Measurements from ENCODE around the gene TMEM222.
"Not testable (repeated sequence)": the region's sequence is repeated elsewhere in the genome, so short reads cannot be mapped to it uniquely, and the experiment has no call there.

TMEM222 gene, protein sequence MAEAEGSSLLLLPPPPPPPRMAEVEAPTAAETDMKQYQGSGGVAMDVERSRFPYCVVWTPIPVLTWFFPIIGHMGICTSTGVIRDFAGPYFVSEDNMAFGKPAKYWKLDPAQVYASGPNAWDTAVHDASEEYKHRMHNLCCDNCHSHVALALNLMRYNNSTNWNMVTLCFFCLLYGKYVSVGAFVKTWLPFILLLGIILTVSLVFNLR

GRCh38 chr1:27321813-27322568 is at the start of gene TMEM222:
Gene TMEM222, plus strand, starts transcription at chr1:27322163. Its CDS starts 35 bp downstream, at chr1:27322198.
- peak; percentile 88 for FAIRE-seq

- no peak for FAIRE-seq
Observed at GRCh38 chr1:27274204-27274603, 47.8 kb upstream of the TMEM222 start.

DNA sequence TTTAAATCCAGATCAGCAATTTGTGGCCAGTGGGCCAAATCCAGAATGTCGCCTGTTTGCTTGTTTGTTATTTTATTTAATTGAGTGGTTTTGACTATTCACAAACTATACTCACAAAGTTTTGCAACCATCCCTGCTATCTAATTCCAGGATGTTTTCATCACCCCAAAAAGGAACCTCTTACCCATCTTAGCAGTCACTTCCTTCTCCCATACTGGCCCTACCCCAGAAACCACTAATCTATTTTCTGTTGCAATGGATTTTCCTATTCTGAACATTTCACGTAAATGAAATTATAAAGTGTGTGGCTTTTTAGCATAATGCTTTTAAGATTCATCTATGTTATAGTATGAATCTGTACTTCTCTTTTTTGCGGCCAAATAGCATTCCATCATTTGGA is 46.3 kb upstream of the TMEM222 start:
- no peak for FAIRE-seq

GRCh38 chr1:27284425-27285273 is 37.3 kb upstream of the TMEM222 start:
- peak; percentile 94 for FAIRE-seq

GRCh38 chr1:27285274-27285660 is 36.7 kb upstream of the TMEM222 start:
- no peak for FAIRE-seq

GRCh38 chr1:27285821-27286220 is 36.1 kb upstream of the TMEM222 start:
- not testable (repeated sequence) for FAIRE-seq

GRCh38 chr1:27289125-27289524 is 32.8 kb upstream of the TMEM222 start:
- FAIRE-seq, result not testable (repeated sequence)

DNA sequence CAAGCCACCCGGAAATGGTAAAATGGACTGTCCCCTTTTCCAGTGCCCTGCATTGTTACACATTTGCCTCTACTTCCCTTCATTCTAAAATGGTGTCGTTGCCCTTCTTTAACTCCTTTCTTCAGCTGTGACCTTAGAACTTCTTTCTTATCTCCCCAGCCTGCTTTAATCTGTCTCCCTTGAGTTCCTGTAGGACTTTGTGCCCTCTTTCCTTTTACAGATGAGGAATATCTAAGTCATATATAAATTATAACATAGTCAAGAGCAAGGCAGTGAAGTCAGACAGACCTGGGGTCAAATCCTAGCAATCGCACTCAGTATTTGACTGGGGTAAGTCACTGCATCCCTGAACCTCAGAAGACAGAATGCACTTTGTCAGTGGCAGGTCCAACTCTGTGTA is 31.4 kb upstream of the TMEM222 start:
- no peak for FAIRE-seq

GRCh38 chr1:27292106-27292505 is 29.9 kb upstream of the TMEM222 start:
- FAIRE-seq, result no peak

DNA sequence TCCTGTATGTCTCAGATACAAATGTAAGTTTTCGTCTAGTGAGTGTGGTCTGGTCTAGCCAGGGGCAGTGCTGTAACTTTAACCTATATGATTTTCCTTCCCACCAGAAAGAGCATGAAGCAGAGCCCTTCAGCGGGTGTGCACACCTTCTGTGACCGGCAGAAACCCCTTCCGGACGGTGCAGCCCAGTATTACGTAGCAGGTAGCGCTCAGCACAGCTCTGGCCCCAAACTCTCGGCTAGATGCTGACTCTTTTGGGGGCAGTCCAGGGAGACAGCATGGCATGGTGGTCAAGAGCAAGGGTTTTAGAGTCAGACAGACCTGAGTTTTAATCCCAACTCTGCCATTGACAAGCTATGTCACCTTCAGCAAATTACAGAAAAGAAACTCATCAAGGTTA is 28.0 kb upstream of the TMEM222 start:
- FAIRE-seq, result no peak

- no peak for FAIRE-seq
Observed at GRCh38 chr1:27296773-27297291, 25.1 kb upstream of the TMEM222 start.

DNA sequence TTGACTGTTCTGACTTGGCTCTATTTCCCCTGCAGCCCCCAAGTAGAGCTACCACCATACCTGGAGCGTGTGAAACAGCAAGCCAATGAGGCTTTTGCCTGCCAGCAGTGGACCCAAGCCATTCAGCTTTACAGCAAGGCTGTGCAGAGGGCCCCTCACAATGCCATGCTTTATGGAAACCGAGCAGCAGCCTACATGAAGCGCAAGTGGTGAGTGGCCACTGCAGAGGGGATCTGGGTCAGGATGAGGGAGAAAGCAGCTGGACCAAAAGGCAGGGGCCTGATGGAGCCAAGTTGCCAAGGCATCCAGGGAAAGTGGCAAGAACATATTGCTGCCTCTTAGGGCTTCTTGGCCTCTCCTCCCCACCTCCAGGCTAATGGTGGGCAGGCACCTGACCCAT is 24.1 kb upstream of the TMEM222 start:
- FAIRE-seq, result no peak

GRCh38 chr1:27298632-27299384 is 23.2 kb upstream of the TMEM222 start:
- FAIRE-seq, result no peak

- FAIRE-seq, result no peak
Observed at GRCh38 chr1:27299385-27300271, 22.3 kb upstream of the TMEM222 start.

DNA sequence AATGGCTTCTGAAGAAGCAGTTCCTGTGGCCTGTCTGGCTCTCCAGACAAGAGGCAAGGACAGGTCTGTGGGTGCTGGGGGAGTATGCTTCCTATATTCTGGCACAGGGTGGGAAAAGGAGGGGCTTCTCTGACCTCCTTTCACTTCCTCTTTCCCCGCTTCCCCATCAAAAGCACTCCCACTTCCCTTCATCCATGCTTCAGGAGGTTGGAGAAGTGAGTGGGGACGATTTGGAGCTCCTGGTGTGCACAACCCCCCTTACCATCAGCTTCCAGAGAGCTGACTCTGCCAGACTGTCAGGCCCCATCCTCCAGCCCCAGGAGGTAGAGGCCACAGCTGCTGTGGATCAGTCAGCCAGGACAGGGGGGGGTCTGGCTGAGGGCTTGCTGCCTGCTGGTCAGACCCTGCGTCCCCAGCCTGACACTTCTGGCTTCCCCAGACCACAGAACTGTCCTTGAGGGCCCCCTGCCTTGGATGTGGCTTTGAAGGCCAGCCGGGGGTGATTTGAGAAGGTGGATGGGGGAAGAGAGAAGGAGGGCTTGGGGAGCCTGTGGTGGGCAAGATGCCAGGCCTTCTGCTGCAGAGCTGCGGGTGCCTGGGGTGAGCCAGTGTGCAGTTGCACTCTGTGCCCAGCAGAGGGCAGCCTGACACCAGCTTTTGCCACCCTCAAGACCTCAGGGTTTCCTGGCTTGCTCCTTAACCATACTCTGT is 21.5 kb upstream of the TMEM222 start:
- no peak for FAIRE-seq

DNA sequence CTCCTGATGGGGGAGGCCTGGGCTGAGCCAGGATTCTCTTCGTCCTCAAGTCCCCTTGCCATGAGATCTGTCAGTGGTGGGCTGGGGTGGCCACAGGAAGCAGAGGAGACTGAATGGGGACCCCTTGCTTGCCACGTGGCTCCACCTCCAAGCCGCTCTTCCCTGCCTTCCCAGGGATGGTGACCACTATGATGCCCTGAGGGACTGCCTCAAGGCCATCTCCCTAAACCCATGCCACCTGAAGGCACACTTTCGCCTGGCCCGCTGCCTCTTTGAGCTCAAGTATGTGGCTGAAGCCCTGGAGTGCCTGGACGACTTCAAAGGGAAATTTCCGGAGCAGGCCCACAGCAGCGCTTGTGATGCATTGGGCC is 20.9 kb upstream of the TMEM222 start:
- no peak for FAIRE-seq

DNA sequence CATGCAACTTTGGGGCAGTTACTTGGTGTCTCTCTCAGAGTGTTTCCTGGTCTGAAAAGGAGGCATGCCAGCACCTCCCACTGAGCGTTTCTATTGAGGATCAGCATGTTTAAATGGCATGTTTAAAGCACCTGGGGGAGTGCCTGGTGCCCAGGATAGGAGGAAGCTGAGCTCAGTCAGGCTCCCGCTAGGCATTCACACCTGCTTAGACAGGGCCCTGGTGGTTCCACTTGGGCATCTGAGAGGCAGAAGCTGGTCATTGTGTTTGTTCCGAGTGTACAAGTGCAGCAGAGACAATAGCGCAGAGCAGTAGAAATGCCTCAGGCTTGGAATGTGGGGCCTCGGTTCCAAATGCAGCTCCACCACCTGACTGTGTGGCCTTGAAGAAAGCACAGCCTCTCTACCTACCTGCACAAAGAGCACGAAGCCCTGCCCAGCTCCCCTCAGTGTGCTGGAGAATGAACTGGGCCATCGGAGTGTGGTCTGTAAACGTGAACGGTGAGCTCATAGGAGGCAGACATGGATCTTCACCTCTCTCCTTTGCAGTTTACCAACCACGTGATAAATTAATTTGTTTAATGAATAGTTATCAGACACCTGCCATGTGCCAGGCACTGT is 20.3 kb upstream of the TMEM222 start:
- no peak for FAIRE-seq

GRCh38 chr1:27302612-27303011 is 19.4 kb upstream of the TMEM222 start:
- FAIRE-seq, result no peak

GRCh38 chr1:27303509-27303908 is 18.5 kb upstream of the TMEM222 start:
- no peak for FAIRE-seq

- FAIRE-seq, result no peak
Observed at GRCh38 chr1:27306071-27306470, 15.9 kb upstream of the TMEM222 start.
